ENCODE results near the gene DOK3. TPM values are rescaled to one million over a fixed set of nuclear protein-coding genes. Genes with fewer than 3 reads are reported as not detected.

DOK3 gene
- total RNA-seq, 1 experiment from 2014 or later: 16.4 TPM

- peaks cover 33 to 44% of the 10 kb centered on the region in 2 experiments for H3K4me1 Mint-ChIP-seq
- TF ChIP-seq, protein P1, sequence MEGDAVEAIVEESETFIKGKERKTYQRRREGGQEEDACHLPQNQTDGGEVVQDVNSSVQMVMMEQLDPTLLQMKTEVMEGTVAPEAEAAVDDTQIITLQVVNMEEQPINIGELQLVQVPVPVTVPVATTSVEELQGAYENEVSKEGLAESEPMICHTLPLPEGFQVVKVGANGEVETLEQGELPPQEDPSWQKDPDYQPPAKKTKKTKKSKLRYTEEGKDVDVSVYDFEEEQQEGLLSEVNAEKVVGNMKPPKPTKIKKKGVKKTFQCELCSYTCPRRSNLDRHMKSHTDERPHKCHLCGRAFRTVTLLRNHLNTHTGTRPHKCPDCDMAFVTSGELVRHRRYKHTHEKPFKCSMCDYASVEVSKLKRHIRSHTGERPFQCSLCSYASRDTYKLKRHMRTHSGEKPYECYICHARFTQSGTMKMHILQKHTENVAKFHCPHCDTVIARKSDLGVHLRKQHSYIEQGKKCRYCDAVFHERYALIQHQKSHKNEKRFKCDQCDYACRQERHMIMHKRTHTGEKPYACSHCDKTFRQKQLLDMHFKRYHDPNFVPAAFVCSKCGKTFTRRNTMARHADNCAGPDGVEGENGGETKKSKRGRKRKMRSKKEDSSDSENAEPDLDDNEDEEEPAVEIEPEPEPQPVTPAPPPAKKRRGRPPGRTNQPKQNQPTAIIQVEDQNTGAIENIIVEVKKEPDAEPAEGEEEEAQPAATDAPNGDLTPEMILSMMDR (conservative IDR thresholded peaks at IDR 0.05): no peak
- no peak overlapping the region for H3K27ac ChIP-seq (ENCODE audit: insufficient read length, low read depth, low read length)
These were observed 9.8 kb downstream of the DOK3 start for GRCh38 chr5:177499842-177500241.

More at GRCh38 chr5:177499842-177500241, 9.8 kb downstream of the DOK3 start:
- Histone ChIP-seq H3K79me1 (ENCODE audit: insufficient read depth, low read depth, low read length, poor library complexity, severe bottlenecking) (no peaks in the 10 kb centered on the region), H3K79me2 (ENCODE audit: insufficient read depth, low read length) (no peaks in the 10 kb centered on the region), H2BK15ac (ENCODE audit: low read depth, low read length) (no peak overlapping the region), H3K4me1 (ENCODE audit: insufficient read depth, low read length) (peaks cover 5% of the 10 kb centered on the region; the same call in 1 of the 2 replicates), H3K9me3 (ENCODE audit: control insufficient read depth, low read depth, low read length) (no peaks in the 10 kb centered on the region), H2BK5ac (ENCODE audit: insufficient read length, low read length) (no peak overlapping the region), H3T11ph (ENCODE audit: low read length) (no peak overlapping the region), H3K4me2 (ENCODE audit: insufficient read depth, insufficient read length, low read length) (no peak overlapping the region), H4K91ac (ENCODE audit: insufficient read length, low read depth, low read length) (no peak overlapping the region), H4K5ac (ENCODE audit: insufficient read length, low read depth, low read length) (no peak overlapping the region), H2AFZ (ENCODE audit: low read length) (no peak overlapping the region), H3K23me2 (ENCODE audit: insufficient read length, low read depth, low read length, poor library complexity, severe bottlenecking) (peaks cover 4% of the 10 kb centered on the region), H3K9ac (ENCODE audit: extremely low read depth, insufficient read length, low read length) (no peak overlapping the region), H2BK20ac (ENCODE audit: low read depth, low read length, poor library complexity, severe bottlenecking) (no peak overlapping the region), H3K14ac (ENCODE audit: insufficient read depth, low read length) (no peak overlapping the region), H3K23ac (ENCODE audit: insufficient read length, low read depth, low read length) (no peak overlapping the region), H4K8ac (replicated peaks; ENCODE audit: insufficient read length, low read depth, low read length) (no peak overlapping the region), H4K20me1 (ENCODE audit: control insufficient read depth, insufficient read depth, insufficient read length) (no peaks in the 10 kb centered on the region), H3K27me3 (ENCODE audit: insufficient read depth, low read length) (no peaks in the 10 kb centered on the region; the same call in 1 of the 2 replicates), H2BK120ac (ENCODE audit: low read depth, low read length, poor library complexity, severe bottlenecking) (no peak overlapping the region), H2BK12ac (ENCODE audit: insufficient read length, low read depth, low read length) (no peak overlapping the region), H2AK5ac (ENCODE audit: insufficient read length, low read length) (no peak overlapping the region), H3K4ac (ENCODE audit: low read depth, low read length) (no peak overlapping the region), H3K18ac (ENCODE audit: insufficient read length, low read depth, low read length) (no peak overlapping the region), H3K56ac (ENCODE audit: insufficient read length, low read depth, low read length) (no peak overlapping the region)
- H3K27me3 Mint-ChIP-seq (ENCODE audit: low read depth): peaks cover 29% of the 10 kb centered on the region
- no CpG with 5 or more reads among the region's 6 CpGs for WGBS (ENCODE audit: extremely low coverage, insufficient read length, low lambda C conversion rate)
- DNase-seq: no peak
- no peak overlapping the region for H3K27ac Mint-ChIP-seq
- H3K4me3 Mint-ChIP-seq: no peak overlapping the region
- H3K36me3 Mint-ChIP-seq (ENCODE audit: insufficient read depth in 1 of 3, low read depth in 3 of 3): peaks cover 0 to 7% (median 0%) of the 10 kb centered on the region in 3 experiments; a peak in 2 of 7 replicates
- no peaks in the 10 kb centered on the region for H3K9me3 Mint-ChIP-seq
